Breast epithelium (tissue), 4 donors: Measurements from ENCODE around the gene CTSO. TPM values are rescaled to one million over a fixed set of nuclear protein-coding genes. Genes with fewer than 3 reads are reported as not detected.

ENCODE experiments used
- DNase-seq, 2 donors: peaks; one replicate each; pipeline ENCODE4 v3.0.0-alpha.2; 2019; ENCODE audit warnings: low spot score in 2 of 2
- H3K27ac ChIP-seq, 2 donors: fragments of 200-600 bp; sonication (generic) in 1 of 2; one replicate each; pipeline ENCODE4 v1.5.1; 2016 to 2019; ENCODE audit warnings: mild to moderate bottlenecking in 1 of 2
- H3K27me3 ChIP-seq, 2 donors: fragments of 200-600 bp; sonication (generic) in 1 of 2; one replicate each; pipeline versions ENCODE4 v1.5.1 to v1.6.0; 2017 to 2019; ENCODE audit warnings: control low read depth in 1 of 2, mild to moderate bottlenecking in 1 of 2
- H3K36me3 ChIP-seq: fragments of 200-600 bp; one replicate; pipeline ENCODE4 v1.5.1; 2019
- H3K4me1 ChIP-seq, 2 donors: fragments of 200-600 bp; sonication (generic); one replicate each; pipeline ENCODE4 v1.5.1; 2016 to 2019; ENCODE audit warnings: control low read depth in 1 of 2
- H3K4me3 ChIP-seq, 3 donors: fragments of 200-600 bp; sonication (generic); 1 replicate in 2 of 3; 2 replicates in 1 of 3; pipeline ENCODE4 v1.5.1; 2016 to 2019; ENCODE audit warnings: mild to moderate bottlenecking in 3 of 3, moderate library complexity in 2 of 3
- H3K9me3 ChIP-seq, 2 donors: fragments of 200-600 bp; sonication (generic) in 1 of 2; one replicate each; pipeline ENCODE4 v1.5.1; 2016 to 2019; ENCODE audit warnings: control low read depth in 1 of 2
- POLR2A ChIP-seq: fragments of 450-650 bp; IDR thresholded peaks from one replicate; pipeline ENCODE4 v1.6.1; 2016; ENCODE audit warnings: antibody characterized with exemption, mild to moderate bottlenecking, moderate library complexity
- POLR2AphosphoS5 ChIP-seq, 3 donors: sonication (generic); formaldehyde crosslinking; IDR thresholded peaks; one replicate each; pipeline ENCODE4 v1.6.1; 2017; ENCODE audit warnings: antibody characterized with exemption in 3 of 3
- intact Hi-C: fragments of 100-400 bp; cut with DNase I; formaldehyde crosslinking; loops from one replicate; pipeline ENCODE4 v1.15.1; 2023; ENCODE audit warnings: low total_unique reads
- total RNA-seq, 3 donors: library from RNA; depleted of rRNA; stranded (reverse); fragments of >200 nt; gene quantifications; one replicate each; pipeline ENCODE4 v1.1.0, GENCODE V29; 2016
- TF ChIP-seq, protein P1 (sequence below), 3 donors: fragments of 450-650 bp; IDR thresholded peaks; one replicate each; pipeline ENCODE4 v1.5.1; 2016 to 2017; ENCODE audit warnings: antibody characterized with exemption in 3 of 3, mild to moderate bottlenecking in 3 of 3, moderate library complexity in 3 of 3

The CTSO gene
- total RNA-seq, 3 donors from 2014 or later: 19.4 to 37.5 (median 20.0) TPM

DNA sequence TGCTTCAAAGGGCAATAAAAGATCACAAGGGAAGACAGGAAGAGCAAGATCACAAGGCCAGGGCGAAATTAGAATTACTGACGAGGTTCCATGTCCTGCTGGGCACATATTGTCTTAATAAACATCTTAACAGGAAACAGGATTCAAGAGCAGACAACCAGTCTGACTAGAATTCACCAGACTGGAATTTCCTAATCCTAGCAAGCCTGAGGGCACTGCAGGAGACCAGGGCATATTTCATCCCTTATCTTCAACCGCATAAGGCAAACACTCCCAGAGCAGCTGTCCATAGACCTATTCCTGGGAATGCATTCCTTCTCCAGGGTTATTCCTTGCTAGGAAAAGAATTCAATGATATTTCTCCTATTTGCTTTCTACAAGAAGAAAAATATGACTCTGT lies 62.6 kb downstream of the CTSO start:
- no peak overlapping the region for H3K27ac ChIP-seq
- H3K9me3 ChIP-seq: no peaks in the 10 kb centered on the region
- H3K36me3 ChIP-seq: no peaks in the 10 kb centered on the region
- no peaks in the 10 kb centered on the region for H3K4me1 ChIP-seq
- DNase-seq: no peak
- TF ChIP-seq POLR2A (no peak), POLR2AphosphoS5 (IDR thresholded peaks at IDR 0.05) (no peak)
- TF ChIP-seq, protein P1, sequence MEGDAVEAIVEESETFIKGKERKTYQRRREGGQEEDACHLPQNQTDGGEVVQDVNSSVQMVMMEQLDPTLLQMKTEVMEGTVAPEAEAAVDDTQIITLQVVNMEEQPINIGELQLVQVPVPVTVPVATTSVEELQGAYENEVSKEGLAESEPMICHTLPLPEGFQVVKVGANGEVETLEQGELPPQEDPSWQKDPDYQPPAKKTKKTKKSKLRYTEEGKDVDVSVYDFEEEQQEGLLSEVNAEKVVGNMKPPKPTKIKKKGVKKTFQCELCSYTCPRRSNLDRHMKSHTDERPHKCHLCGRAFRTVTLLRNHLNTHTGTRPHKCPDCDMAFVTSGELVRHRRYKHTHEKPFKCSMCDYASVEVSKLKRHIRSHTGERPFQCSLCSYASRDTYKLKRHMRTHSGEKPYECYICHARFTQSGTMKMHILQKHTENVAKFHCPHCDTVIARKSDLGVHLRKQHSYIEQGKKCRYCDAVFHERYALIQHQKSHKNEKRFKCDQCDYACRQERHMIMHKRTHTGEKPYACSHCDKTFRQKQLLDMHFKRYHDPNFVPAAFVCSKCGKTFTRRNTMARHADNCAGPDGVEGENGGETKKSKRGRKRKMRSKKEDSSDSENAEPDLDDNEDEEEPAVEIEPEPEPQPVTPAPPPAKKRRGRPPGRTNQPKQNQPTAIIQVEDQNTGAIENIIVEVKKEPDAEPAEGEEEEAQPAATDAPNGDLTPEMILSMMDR (IDR thresholded peaks at IDR 0.05): no peak
- no peak overlapping the region for H3K4me3 ChIP-seq
- intact Hi-C loops: no loop called here
- H3K27me3 ChIP-seq: no peaks in the 10 kb centered on the region

DNA sequence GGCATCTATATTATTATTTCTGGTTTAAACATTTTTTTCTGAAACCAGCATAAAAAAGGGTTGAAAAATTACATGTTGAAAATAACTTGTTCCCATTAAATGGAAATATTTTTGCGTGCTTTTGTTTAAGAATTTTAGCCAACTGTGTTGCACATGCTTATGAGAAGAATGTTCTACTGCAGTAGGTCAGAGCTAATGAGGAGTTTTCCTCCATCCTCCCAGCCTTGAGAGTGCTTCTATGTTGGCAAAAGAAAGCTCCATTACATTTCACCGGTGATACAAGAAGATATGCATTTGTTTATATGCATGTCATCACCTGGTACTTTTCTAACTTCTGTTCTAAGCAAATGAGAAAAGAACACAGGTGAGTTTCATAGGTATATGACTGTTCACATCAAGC lies 63.7 kb downstream of the CTSO start:
- DNase-seq: no peak
- Histone ChIP-seq H3K36me3 (no peaks in the 10 kb centered on the region), H3K4me1 (no peaks in the 10 kb centered on the region), H3K9me3 (no peaks in the 10 kb centered on the region), H3K27ac (no peak overlapping the region), H3K4me3 (no peak overlapping the region), H3K27me3 (no peaks in the 10 kb centered on the region)
- intact Hi-C loops: no loop called here
- TF ChIP-seq POLR2A: no peak
- no peak for TF ChIP-seq POLR2AphosphoS5 (IDR thresholded peaks at IDR 0.05)
- TF ChIP-seq, protein P1 (IDR thresholded peaks at IDR 0.05): no peak

DNA sequence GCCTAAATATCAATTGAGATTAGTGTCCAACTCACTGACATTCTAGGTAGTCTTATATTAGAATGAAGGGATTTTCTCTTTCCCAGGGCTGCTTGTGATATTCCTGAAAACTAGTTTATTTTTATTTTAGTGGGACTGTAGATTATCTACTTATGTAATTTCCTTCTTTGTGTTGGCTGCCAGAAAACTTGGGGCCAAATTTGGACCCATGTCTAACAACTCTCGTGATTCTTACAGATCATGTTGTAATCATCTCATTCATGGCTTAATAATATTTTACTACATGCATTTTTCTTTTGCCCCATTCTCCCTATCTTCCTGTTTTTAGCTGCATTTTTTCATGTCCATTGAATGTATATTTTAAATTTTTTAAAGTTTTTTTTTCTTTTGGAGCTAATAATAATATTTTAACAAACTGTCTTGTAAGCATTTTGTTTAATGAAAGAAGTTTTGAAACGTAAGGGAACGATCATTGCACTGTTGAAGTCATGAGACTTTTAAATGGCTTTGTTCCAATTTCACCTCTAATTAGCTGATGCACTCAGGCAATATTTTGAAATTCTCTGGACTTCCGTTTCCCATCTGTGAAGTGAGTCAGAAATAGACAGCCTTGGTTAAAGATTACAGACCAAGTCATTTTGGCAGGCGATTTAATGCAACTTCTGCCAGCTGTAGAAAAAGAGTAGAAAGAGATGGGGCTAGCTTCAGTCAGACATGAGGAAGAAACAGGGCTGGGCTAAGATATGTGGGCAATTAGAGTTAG lies 64.5 kb downstream of the CTSO start:
- Histone ChIP-seq H3K27me3 (no peaks in the 10 kb centered on the region), H3K4me1 (no peaks in the 10 kb centered on the region), H3K9me3 (no peaks in the 10 kb centered on the region), H3K27ac (no peak overlapping the region), H3K4me3 (no peak overlapping the region), H3K36me3 (no peaks in the 10 kb centered on the region)
- DNase-seq: no peak
- intact Hi-C loops: no loop called here
- TF ChIP-seq, protein P1 (IDR thresholded peaks at IDR 0.05): no peak
- TF ChIP-seq POLR2AphosphoS5 (IDR thresholded peaks at IDR 0.05) (no peak), POLR2A (no peak)

DNA sequence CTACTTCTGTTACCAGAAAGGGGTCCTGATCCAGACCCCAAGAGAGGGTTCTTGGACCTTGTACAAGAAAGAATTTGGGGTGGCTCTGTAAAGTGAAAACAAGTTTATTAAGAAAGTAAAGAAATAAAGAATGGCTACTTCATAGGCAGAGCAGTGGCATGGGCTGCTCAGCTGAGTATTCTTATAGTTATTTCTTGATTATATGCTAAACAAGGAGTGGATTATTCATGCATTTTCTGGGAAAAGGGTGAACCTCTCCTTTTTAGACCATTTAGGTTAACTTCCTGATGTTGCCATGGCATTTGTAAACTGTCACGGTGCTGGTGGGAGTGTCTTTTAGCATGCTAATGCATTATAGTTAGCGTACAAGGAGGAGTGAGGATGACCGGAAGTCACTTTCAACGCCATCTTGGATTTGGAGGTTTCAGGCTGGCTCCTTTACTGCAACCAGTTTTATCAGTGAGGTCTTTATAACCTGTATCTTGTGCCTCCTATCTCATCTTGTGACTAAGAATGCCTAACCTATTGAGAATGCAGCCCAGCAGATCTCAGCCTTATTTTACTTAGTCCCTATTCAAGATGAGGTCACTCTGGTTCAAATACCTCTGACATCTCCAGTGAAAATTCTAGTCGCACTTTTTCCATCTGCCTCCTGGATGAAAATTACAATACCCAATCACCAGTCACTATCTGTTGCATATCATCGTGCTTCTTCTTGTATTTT lies 65.7 kb downstream of the CTSO start:
- Histone ChIP-seq H3K36me3 (no peaks in the 10 kb centered on the region), H3K9me3 (no peaks in the 10 kb centered on the region), H3K27me3 (no peaks in the 10 kb centered on the region), H3K4me3 (no peak overlapping the region), H3K27ac (no peak overlapping the region), H3K4me1 (no peaks in the 10 kb centered on the region)
- intact Hi-C loops: no loop called here
- TF ChIP-seq, protein P1 (IDR thresholded peaks at IDR 0.05): no peak
- no peak for TF ChIP-seq POLR2A
- no peak for TF ChIP-seq POLR2AphosphoS5 (IDR thresholded peaks at IDR 0.05)
- DNase-seq: no peak

DNA sequence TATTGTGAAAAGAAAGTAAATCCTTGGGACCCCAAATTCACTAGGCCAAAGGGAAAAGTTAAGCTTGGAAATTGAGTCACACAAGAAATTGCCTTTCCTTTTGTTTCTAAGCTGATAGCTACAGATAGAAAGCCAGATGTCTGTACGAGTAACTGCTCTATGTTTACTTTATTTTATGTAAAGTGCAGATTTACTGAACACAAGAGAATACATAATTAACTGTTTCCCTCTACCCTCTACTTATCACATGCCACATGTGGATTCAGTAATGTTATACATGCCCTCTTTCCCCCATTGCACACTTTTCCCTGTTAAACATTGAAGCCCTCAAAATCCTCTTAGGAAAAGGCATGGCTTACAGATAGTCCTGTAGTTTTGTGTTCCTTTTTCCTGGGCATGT lies 66.6 kb downstream of the CTSO start:
- Histone ChIP-seq H3K27ac (no peak overlapping the region), H3K4me1 (no peaks in the 10 kb centered on the region)

More for the DNA sequence above, 66.6 kb downstream of the CTSO start:
- Histone ChIP-seq H3K9me3 (no peaks in the 10 kb centered on the region), H3K36me3 (no peaks in the 10 kb centered on the region), H3K27me3 (no peaks in the 10 kb centered on the region), H3K4me3 (no peak overlapping the region)
- DNase-seq: no peak
- intact Hi-C loops: no loop called here
- TF ChIP-seq, protein P1 (IDR thresholded peaks at IDR 0.05): no peak
- TF ChIP-seq POLR2A: no peak
- TF ChIP-seq POLR2AphosphoS5 (IDR thresholded peaks at IDR 0.05): no peak
